HEK293 (cell line): Measurements from ENCODE around the gene OVCH1.

Experiments
- CTCF ChIA-PET: fragments of 350-600 bp; formaldehyde crosslinking; extraction: SDS; loops from one replicate; lab custom pipeline; 2021; ENCODE audit warnings: antibody characterized with exemption; lab: Yijun Ruan, JAX
- POLR2A ChIA-PET: fragments of 300-600 bp; formaldehyde crosslinking; extraction: SDS; loops from one replicate; lab custom pipeline; 2020; ENCODE audit warnings: antibody characterized with exemption, inconsistent platforms; lab: Yijun Ruan, JAX
- H3K27ac ChIP-seq: fragments of 200-500 bp; sonication (Bioruptor generic); 2 replicates; pipeline ENCODE4 v1.5.1; 2014; ENCODE audit warnings: low read depth, low read length, control low read depth, inconsistent platforms; ENCODE audit errors: extremely low read depth
- H3K36me3 ChIP-seq, 2 experiments: fragments of 200-500 bp in 1 of 2; sonication (Bioruptor generic) in 1 of 2; 1 replicate in 1 of 2; 2 replicates in 1 of 2; pipeline ENCODE4 v1.5.1; 2014 to 2017; ENCODE audit warnings: inconsistent platforms in 2 of 2, low read length in 2 of 2; ENCODE audit not compliant: control insufficient read depth in 2 of 2, insufficient read depth in 1 of 2
- H3K4me1 ChIP-seq: fragments of 200-500 bp; sonication (Bioruptor generic); 2 replicates; pipeline ENCODE4 v1.5.1; 2014; ENCODE audit warnings: mild to moderate bottlenecking, low read length, inconsistent platforms; ENCODE audit not compliant: control insufficient read depth, insufficient read depth
- H3K4me3 ChIP-seq: 2 replicates; pipeline ENCODE4 v1.5.1; 2011; ENCODE audit warnings: low read depth, mild to moderate bottlenecking, control low read depth, low read length, moderate library complexity
- H3K9me3 ChIP-seq: fragments of 200-500 bp; sonication (Bioruptor generic); 2 replicates; pipeline ENCODE4 v1.5.1; 2014; ENCODE audit warnings: low read depth, low read length, inconsistent platforms; ENCODE audit not compliant: control insufficient read depth, insufficient read depth
- BCL11A ChIP-seq: fragments of 450-650 bp; formaldehyde crosslinking; IDR thresholded peaks from 2 replicates; pipeline ENCODE4 v1.5.1; 2016; ENCODE audit warnings: low read depth, missing biosample characterization, missing genetic modification characterization
- GLI2 ChIP-seq: fragments of 450-650 bp; formaldehyde crosslinking; IDR thresholded peaks from 2 replicates; pipeline ENCODE4; 2017; ENCODE audit warnings: missing biosample characterization, missing genetic modification characterization, low read depth, borderline replicate concordance
- GLI4 ChIP-seq: fragments of 450-650 bp; formaldehyde crosslinking; IDR thresholded peaks from 2 replicates; pipeline ENCODE4 v1.5.1; 2016; ENCODE audit warnings: missing biosample characterization, missing genetic modification characterization
- HOXD13 ChIP-seq: sonication (generic); formaldehyde crosslinking; IDR thresholded peaks from 2 replicates; pipeline ENCODE4 v1.8.0; 2022; ENCODE audit warnings: missing genetic modification reagents, borderline replicate concordance
- KLF10 ChIP-seq: fragments of 450-650 bp; IDR thresholded peaks from 2 replicates; pipeline ENCODE4 v1.5.1; 2018; ENCODE audit warnings: missing biosample characterization, mild to moderate bottlenecking, missing genetic modification characterization
- KLF9 ChIP-seq: fragments of 450-650 bp; formaldehyde crosslinking; IDR thresholded peaks from 2 replicates; pipeline ENCODE4 v1.5.1; 2016; ENCODE audit warnings: missing biosample characterization, missing genetic modification characterization, low read depth
- MZF1 ChIP-seq: fragments of 450-650 bp; formaldehyde crosslinking; IDR thresholded peaks from 2 replicates; pipeline ENCODE4 v1.5.1; 2017; ENCODE audit warnings: missing biosample characterization, missing genetic modification characterization, borderline replicate concordance
- SCRT2 ChIP-seq: fragments of 450-650 bp; formaldehyde crosslinking; IDR thresholded peaks from 2 replicates; pipeline ENCODE4 v1.5.1; 2016; ENCODE audit warnings: missing biosample characterization, missing genetic modification characterization
- TRIM28 ChIP-seq: IDR thresholded peaks from 2 replicates; pipeline ENCODE4 v1.6.1; 2011; ENCODE audit warnings: low read length, control low read depth, borderline replicate concordance
- ZNF132 ChIP-seq: fragments of 450-650 bp; formaldehyde crosslinking; IDR thresholded peaks from 2 replicates; pipeline ENCODE4 v1.5.1; 2017; ENCODE audit warnings: missing biosample characterization, missing genetic modification characterization, borderline replicate concordance
- ZNF155 ChIP-seq: fragments of 450-650 bp; formaldehyde crosslinking; IDR thresholded peaks from 2 replicates; pipeline ENCODE4 v1.5.1; 2016; ENCODE audit warnings: missing biosample characterization, missing genetic modification characterization
- ZNF169 ChIP-seq: fragments of 450-650 bp; formaldehyde crosslinking; IDR thresholded peaks from 2 replicates; pipeline ENCODE4 v1.5.1; 2016; ENCODE audit warnings: missing biosample characterization, missing genetic modification characterization
- ZNF175 ChIP-seq: fragments of 450-650 bp; formaldehyde crosslinking; IDR thresholded peaks from 2 replicates; pipeline ENCODE4 v1.5.1; 2016; ENCODE audit warnings: missing biosample characterization, missing genetic modification characterization
- ZNF184 ChIP-seq: fragments of 450-650 bp; IDR thresholded peaks from 2 replicates; pipeline ENCODE4 v1.5.1; 2018; ENCODE audit warnings: missing biosample characterization, mild to moderate bottlenecking, missing genetic modification characterization
- ZNF223 ChIP-seq: fragments of 450-650 bp; formaldehyde crosslinking; IDR thresholded peaks from 2 replicates; pipeline ENCODE4 v1.5.1; 2016; ENCODE audit warnings: missing biosample characterization, missing genetic modification characterization
- ZNF23 ChIP-seq: fragments of 450-650 bp; formaldehyde crosslinking; IDR thresholded peaks from 2 replicates; pipeline ENCODE4 v1.5.1; 2016; ENCODE audit warnings: missing biosample characterization, missing genetic modification characterization, borderline replicate concordance
- ZNF248 ChIP-seq: fragments of 450-650 bp; formaldehyde crosslinking; IDR thresholded peaks from 2 replicates; pipeline ENCODE4 v1.5.1; 2017; ENCODE audit warnings: missing biosample characterization, missing genetic modification characterization
- ZNF302 ChIP-seq: fragments of 450-650 bp; formaldehyde crosslinking; IDR thresholded peaks from 2 replicates; pipeline ENCODE4 v1.5.1; 2016; ENCODE audit warnings: missing biosample characterization, missing genetic modification characterization, low read depth
- ZNF341 ChIP-seq: fragments of 450-650 bp; formaldehyde crosslinking; IDR thresholded peaks from 2 replicates; pipeline ENCODE4; 2016; ENCODE audit warnings: low read depth, missing biosample characterization, missing genetic modification characterization
- ZNF366 ChIP-seq: fragments of 450-650 bp; formaldehyde crosslinking; conservative IDR thresholded peaks from 2 replicates; pipeline ENCODE4 v1.5.1; 2016; ENCODE audit warnings: missing biosample characterization, missing genetic modification characterization
- ZNF423 ChIP-seq: fragments of 450-650 bp; formaldehyde crosslinking; IDR thresholded peaks from 2 replicates; pipeline ENCODE4 v1.5.1; 2016; ENCODE audit warnings: missing biosample characterization, missing genetic modification characterization
- ZNF561 ChIP-seq: fragments of 450-650 bp; IDR thresholded peaks from 2 replicates; pipeline ENCODE4 v1.5.1; 2018; ENCODE audit warnings: missing biosample characterization, missing genetic modification characterization, borderline replicate concordance
- ZNF585B ChIP-seq: fragments of 450-650 bp; formaldehyde crosslinking; IDR thresholded peaks from 2 replicates; pipeline ENCODE4 v1.5.1; 2016; ENCODE audit warnings: missing biosample characterization, missing genetic modification characterization
- ZNF621 ChIP-seq: fragments of 450-650 bp; formaldehyde crosslinking; IDR thresholded peaks from 2 replicates; pipeline ENCODE4 v1.5.1; 2017; ENCODE audit warnings: missing biosample characterization, missing genetic modification characterization
- ZNF654 ChIP-seq: fragments of 450-650 bp; formaldehyde crosslinking; IDR thresholded peaks from 2 replicates; pipeline ENCODE4 v1.5.1; 2016; ENCODE audit warnings: low read depth, missing biosample characterization, missing genetic modification characterization
- ZNF768 ChIP-seq: fragments of 450-650 bp; formaldehyde crosslinking; IDR thresholded peaks from 2 replicates; pipeline ENCODE4 v1.5.1; 2018; ENCODE audit warnings: missing biosample characterization, mild to moderate bottlenecking, missing genetic modification characterization
- ZNF777 ChIP-seq: fragments of 450-650 bp; formaldehyde crosslinking; IDR thresholded peaks from 2 replicates; pipeline ENCODE4 v1.5.1; 2017; ENCODE audit warnings: missing biosample characterization, missing genetic modification characterization, borderline replicate concordance
- TF ChIP-seq, protein P1 (sequence below): fragments of 450-650 bp; formaldehyde crosslinking; IDR thresholded peaks from 2 replicates; pipeline ENCODE4 v1.5.1; 2017; ENCODE audit warnings: missing biosample characterization, missing genetic modification characterization
- TF ChIP-seq, protein P2 (sequence below): fragments of 450-650 bp; formaldehyde crosslinking; IDR thresholded peaks from 2 replicates; pipeline ENCODE4 v1.5.1; 2016; ENCODE audit warnings: missing biosample characterization, missing genetic modification characterization

The OVCH1 gene, protein sequence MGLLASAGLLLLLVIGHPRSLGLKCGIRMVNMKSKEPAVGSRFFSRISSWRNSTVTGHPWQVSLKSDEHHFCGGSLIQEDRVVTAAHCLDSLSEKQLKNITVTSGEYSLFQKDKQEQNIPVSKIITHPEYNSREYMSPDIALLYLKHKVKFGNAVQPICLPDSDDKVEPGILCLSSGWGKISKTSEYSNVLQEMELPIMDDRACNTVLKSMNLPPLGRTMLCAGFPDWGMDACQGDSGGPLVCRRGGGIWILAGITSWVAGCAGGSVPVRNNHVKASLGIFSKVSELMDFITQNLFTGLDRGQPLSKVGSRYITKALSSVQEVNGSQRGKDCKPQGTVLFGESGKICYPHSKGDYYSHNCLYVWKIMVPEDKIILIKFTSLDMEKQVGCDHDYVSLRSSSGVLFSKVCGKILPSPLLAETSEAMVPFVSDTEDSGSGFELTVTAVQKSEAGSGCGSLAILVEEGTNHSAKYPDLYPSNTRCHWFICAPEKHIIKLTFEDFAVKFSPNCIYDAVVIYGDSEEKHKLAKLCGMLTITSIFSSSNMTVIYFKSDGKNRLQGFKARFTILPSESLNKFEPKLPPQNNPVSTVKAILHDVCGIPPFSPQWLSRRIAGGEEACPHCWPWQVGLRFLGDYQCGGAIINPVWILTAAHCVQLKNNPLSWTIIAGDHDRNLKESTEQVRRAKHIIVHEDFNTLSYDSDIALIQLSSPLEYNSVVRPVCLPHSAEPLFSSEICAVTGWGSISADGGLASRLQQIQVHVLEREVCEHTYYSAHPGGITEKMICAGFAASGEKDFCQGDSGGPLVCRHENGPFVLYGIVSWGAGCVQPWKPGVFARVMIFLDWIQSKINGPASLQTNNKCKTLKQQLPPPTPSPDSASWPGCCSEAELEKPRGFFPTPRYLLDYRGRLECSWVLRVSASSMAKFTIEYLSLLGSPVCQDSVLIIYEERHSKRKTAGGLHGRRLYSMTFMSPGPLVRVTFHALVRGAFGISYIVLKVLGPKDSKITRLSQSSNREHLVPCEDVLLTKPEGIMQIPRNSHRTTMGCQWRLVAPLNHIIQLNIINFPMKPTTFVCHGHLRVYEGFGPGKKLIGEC

DNA sequence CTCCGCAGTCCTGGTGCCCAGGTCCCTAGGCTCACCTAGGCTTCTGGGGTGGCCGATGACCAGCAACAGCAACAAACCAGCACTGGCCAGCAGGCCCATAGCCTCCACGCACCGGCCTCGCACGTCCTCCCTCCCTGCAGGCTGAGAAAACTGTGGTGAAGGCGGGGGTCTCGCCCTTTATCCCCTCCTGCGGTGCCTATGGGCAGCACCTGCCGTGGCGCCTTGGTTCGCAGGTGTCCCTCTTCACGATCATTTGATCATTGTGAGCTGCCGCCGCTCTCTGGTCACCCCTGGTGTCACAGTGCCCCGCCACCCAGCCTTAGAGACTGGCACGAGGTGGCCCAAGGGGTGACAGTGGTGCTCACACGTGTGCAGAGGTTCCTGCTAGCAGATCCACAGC lies at the start of gene OVCH1:
TSS of gene OVCH1 (minus strand) at position 99 of the 400 bp plus-strand sequence. CDS start at position 99, 0 bp downstream.
- no peak within 1 kb of the TSS for H3K4me3 ChIP-seq
- TF ChIP-seq HOXD13 (CRISPR knock-in tag) (no peak), ZNF341 (tag by site-specific recombination) (no peak), ZNF366 (tag by site-specific recombination) (no peak), BCL11A (tag by site-specific recombination) (no peak), SCRT2 (no peak), ZNF23 (tag by site-specific recombination) (no peak), ZNF768 (tag by site-specific recombination) (no peak), ZNF777 (tag by site-specific recombination) (no peak), TRIM28 (no peak), ZNF169 (tag by site-specific recombination) (no peak), KLF9 (tag by site-specific recombination) (no peak), ZNF621 (tag by site-specific recombination) (no peak), ZNF248 (tag by site-specific recombination) (no peak)
- TF ChIP-seq, protein P1, sequence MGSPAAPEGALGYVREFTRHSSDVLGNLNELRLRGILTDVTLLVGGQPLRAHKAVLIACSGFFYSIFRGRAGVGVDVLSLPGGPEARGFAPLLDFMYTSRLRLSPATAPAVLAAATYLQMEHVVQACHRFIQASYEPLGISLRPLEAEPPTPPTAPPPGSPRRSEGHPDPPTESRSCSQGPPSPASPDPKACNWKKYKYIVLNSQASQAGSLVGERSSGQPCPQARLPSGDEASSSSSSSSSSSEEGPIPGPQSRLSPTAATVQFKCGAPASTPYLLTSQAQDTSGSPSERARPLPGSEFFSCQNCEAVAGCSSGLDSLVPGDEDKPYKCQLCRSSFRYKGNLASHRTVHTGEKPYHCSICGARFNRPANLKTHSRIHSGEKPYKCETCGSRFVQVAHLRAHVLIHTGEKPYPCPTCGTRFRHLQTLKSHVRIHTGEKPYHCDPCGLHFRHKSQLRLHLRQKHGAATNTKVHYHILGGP (tag by site-specific recombination) = no peak
- TF ChIP-seq, all 188 proteins: peak for 0
- Histone ChIP-seq H3K36me3 (no peaks in the 10 kb centered on the region), H3K4me1 (no peaks in the 10 kb centered on the region), H3K27ac (no peak within 1 kb of the TSS), H3K9me3 (no peaks in the 10 kb centered on the region)
- ChIA-PET CTCF (no interaction called here), POLR2A (no interaction called here)

DNA sequence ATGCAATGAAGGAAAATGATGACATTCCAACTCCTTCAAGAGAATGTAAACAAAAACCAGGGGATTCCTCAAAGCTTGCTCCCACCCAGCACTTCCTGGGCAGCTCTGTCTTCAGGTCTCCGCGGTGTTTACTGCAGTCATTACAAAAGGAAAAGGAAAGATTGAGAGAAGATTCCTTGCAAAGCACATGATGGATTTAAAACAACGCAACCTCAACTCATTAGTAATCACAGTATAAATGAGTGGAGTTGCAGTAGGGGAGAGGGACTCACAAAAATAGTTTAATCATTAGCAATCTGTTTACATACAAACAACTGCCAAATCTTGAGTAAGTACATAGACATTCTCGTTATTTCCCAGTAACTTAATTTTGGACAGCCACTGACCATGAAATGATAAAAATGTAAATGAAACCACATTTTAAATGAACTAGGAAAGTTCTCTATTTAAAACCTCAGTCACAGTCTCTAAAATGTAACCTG lies 49.7 kb upstream of the OVCH1 start:
- POLR2A ChIA-PET = no interaction called here
- TF ChIP-seq KLF10 (tag by site-specific recombination) = no peak
- TF ChIP-seq ZNF585B (tag by site-specific recombination) = no peak
- no peak for TF ChIP-seq ZNF423 (tag by site-specific recombination)
- Histone ChIP-seq H3K36me3 (no peaks in the 10 kb centered on the region), H3K4me3 (no peak overlapping the region), H3K27ac (no peak overlapping the region), H3K4me1 (no peaks in the 10 kb centered on the region), H3K9me3 (no peaks in the 10 kb centered on the region)
- CTCF ChIA-PET = no interaction called here

DNA sequence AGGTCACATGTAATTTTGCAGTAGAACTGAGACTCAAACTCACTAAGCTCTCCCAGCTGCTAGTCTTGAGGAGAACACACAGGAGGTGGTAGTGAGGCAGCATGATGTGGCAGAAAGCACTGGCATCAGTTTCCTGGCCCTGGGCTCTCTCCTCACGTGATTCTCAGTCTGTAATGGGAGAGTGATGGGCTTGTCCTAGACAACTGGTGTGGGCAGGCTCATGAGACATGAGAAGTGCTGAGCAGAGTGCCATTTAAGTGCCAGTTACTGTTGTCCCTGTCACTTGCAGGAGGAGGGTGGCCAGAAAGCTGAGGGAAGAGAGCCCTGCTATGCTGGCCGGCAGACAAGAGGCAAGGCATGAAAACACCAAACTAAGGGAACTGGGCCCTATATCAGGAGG lies 48.5 kb upstream of the OVCH1 start:
- no peaks in the 10 kb centered on the region for H3K36me3 ChIP-seq
- CTCF ChIA-PET = interaction anchor here (0.7 kb wide), 1 partner anchor 1307 kb away, joined by 3 read pairs; no protein-coding TSS in a partner anchor
- no peak overlapping the region for H3K27ac ChIP-seq
- POLR2A ChIA-PET = no interaction called here
- H3K4me3 ChIP-seq = no peak overlapping the region
- no peaks in the 10 kb centered on the region for H3K9me3 ChIP-seq
- no peaks in the 10 kb centered on the region for H3K4me1 ChIP-seq
- TF ChIP-seq ZNF302 (tag by site-specific recombination) (no peak), ZNF132 (tag by site-specific recombination) (no peak), GLI4 (tag by site-specific recombination) (no peak), ZNF223 (tag by site-specific recombination) (no peak), ZNF654 (no peak), ZNF561 (tag by site-specific recombination) (no peak), ZNF175 (tag by site-specific recombination) (no peak), GLI2 (no peak), MZF1 (tag by site-specific recombination) (no peak), ZNF184 (tag by site-specific recombination) (no peak), ZNF155 (no peak)
- TF ChIP-seq, protein P2, sequence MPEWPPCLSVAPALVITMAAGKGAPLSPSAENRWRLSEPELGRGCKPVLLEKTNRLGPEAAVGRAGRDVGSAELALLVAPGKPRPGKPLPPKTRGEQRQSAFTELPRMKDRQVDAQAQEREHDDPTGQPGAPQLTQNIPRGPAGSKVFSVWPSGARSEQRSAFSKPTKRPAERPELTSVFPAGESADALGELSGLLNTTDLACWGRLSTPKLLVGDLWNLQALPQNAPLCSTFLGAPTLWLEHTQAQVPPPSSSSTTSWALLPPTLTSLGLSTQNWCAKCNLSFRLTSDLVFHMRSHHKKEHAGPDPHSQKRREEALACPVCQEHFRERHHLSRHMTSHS (tag by site-specific recombination) = no peak
